K562 (cell line): ENCODE measurements around the gene EXTL1. TPM values are rescaled to one million over a fixed set of nuclear protein-coding genes. Genes with fewer than 3 reads are reported as not detected.
A peak's percentile ranks its signal among the peaks of the same experiment; 100 is the strongest.

Experiments used
- CCNT2 ChIP-seq: IDR thresholded peaks from 2 replicates; pipeline ENCODE4 v1.6.1; 2011; ENCODE audit warnings: borderline replicate concordance, low read depth, mild to moderate bottlenecking, moderate library complexity, mixed read lengths, low read length; ENCODE audit not compliant: insufficient read length; ENCODE audit errors: extremely low read depth
- NR4A1 ChIP-seq, 2 experiments: fragments of 250-450 bp in 1 of 2; fragments of 450-650 bp in 1 of 2; sonication (Bioruptor Pico) in 1 of 2; IDR thresholded peaks; 2 replicates each; pipeline versions ENCODE4 v1.4.0 to v1.6.1; 2016 to 2020; ENCODE audit warnings: mild to moderate bottlenecking in 2 of 2, missing compliant biosample characterization in 1 of 2, missing genetic modification characterization in 1 of 2, moderate library complexity in 1 of 2
- TSC22D4 ChIP-seq: fragments of 450-650 bp; IDR thresholded peaks from 2 replicates; pipeline ENCODE4 v1.6.1; 2016; ENCODE audit warnings: missing genetic modification characterization, missing biosample characterization, control low read depth
- TSHZ1 ChIP-seq: fragments of 250-450 bp; sonication (Bioruptor Pico); IDR thresholded peaks from 2 replicates; pipeline ENCODE4 v1.4.0; 2020; ENCODE audit warnings: mild to moderate bottlenecking, moderate library complexity
- XRCC5 ChIP-seq: fragments of 200-400 bp; formaldehyde crosslinking; IDR thresholded peaks from 2 replicates; pipeline ENCODE4 v1.6.1; 2017; ENCODE audit warnings: low read depth, mild to moderate bottlenecking, low read length
- ZNF133 ChIP-seq: fragments of 250-450 bp; sonication (Bioruptor Pico); IDR thresholded peaks from 2 replicates; pipeline ENCODE4 v1.4.0; 2020; ENCODE audit warnings: mild to moderate bottlenecking
- ZNF764 ChIP-seq: fragments of 250-450 bp; sonication (Bioruptor Pico); IDR thresholded peaks from 2 replicates; pipeline ENCODE4 v1.4.0; 2020; ENCODE audit warnings: low read depth, mild to moderate bottlenecking, moderate library complexity
- polyA plus RNA-seq, 8 experiments: library from polyadenylated mRNA; depleted of rRNA in 4 of 8; stranded (reverse) in 5 of 8; unstranded in 3 of 8; fragments of >200 nt; fragmentation: Nextera tagmentation in 2 of 8; fragmentation: Illumina TruSeq in 1 of 8; extraction: Ambion mirVana in 2 of 8; extraction: Trizol in 1 of 8; gene quantifications; 2 replicates each; pipeline versions ENCODE4 v1.2.1 to v1.2.3, GENCODE V29; 2011 to 2014; ENCODE audit warnings: inconsistent platforms in 1 of 8, missing spikeins in 1 of 8
- total RNA-seq, 7 experiments: library from RNA; depleted of rRNA in 6 of 7; stranded (reverse); fragments of >200 nt in 6 of 7; fragmentation: Illumina TruSeq in 2 of 7; extraction: Trizol in 2 of 7; gene quantifications; 2 replicates each; pipeline versions ENCODE4 v1.2.1 to v1.2.3, GENCODE V29; 2011 to 2021; ENCODE audit warnings: low replicate concordance in 1 of 7
- TF ChIP-seq, protein P1 (sequence below): sonication (generic); formaldehyde crosslinking; IDR thresholded peaks from 2 replicates; pipeline ENCODE4 v1.8.0; 2022; ENCODE audit warnings: missing genetic modification reagents, mild to moderate bottlenecking, moderate library complexity, borderline replicate concordance
- TF ChIP-seq, protein P2 (sequence below), 2 experiments: fragments of 250-450 bp in 1 of 2; fragments of 450-650 bp in 1 of 2; sonication (Bioruptor Pico) in 1 of 2; IDR thresholded peaks; 2 replicates each; pipeline versions ENCODE4 v1.6.1 to v1.8.0; 2016 to 2021; ENCODE audit warnings: mild to moderate bottlenecking in 2 of 2, moderate library complexity in 2 of 2, missing compliant biosample characterization in 1 of 2, missing genetic modification characterization in 1 of 2

Gene EXTL1
- total and polyA plus RNA-seq, 9 of the 15 experiments (the other 6 are each of a cell fraction or from before 2014, with no cell fraction given), result 0.04 to 0.23 (median 0.08) TPM; not detected in 3

GRCh38 chr1:26049531-26050247 is 28.1 kb downstream of the EXTL1 start (continued):
- TF ChIP-seq, protein P1, sequence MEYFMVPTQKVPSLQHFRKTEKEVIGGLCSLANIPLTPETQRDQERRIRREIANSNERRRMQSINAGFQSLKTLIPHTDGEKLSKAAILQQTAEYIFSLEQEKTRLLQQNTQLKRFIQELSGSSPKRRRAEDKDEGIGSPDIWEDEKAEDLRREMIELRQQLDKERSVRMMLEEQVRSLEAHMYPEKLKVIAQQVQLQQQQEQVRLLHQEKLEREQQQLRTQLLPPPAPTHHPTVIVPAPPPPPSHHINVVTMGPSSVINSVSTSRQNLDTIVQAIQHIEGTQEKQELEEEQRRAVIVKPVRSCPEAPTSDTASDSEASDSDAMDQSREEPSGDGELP (CRISPR knock-in tag), result peak; percentile 32; the same call in 1 of the 2 replicates
- no peak for TF ChIP-seq CCNT2
- no peak for TF ChIP-seq ZNF764 (CRISPR knock-in tag)
- TF ChIP-seq TSHZ1 (CRISPR knock-in tag), result peak; percentile 65
- no peak for TF ChIP-seq ZNF133 (CRISPR knock-in tag)
- TF ChIP-seq TSC22D4, result no peak
- TF ChIP-seq NR4A1 (CRISPR knock-in tag; IDR thresholded peaks at IDR 0.05), result peak; percentile 91; the same call in 1 of the 2 replicates
- TF ChIP-seq NR4A1 (tag; IDR thresholded peaks at IDR 0.05), result peak; percentile 94
- TF ChIP-seq XRCC5, result no peak
- TF ChIP-seq, protein P2, sequence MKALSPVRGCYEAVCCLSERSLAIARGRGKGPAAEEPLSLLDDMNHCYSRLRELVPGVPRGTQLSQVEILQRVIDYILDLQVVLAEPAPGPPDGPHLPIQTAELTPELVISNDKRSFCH (CRISPR knock-in tag; IDR thresholded peaks at IDR 0.05), result no peak
- TF ChIP-seq, protein P2 (tag; IDR thresholded peaks at IDR 0.05), result peak; percentile 58; the same call in 1 of the 2 replicates
